ENCODE data around the gene BBIP1.

The BBIP1 gene

GRCh38 chr10:110936757-110937156 lies 17.8 kb upstream of the BBIP1 start:
- Histone ChIP-seq H3K4me2 (no peak overlapping the region), H3K9ac (no peak overlapping the region), H3K4me1 (peaks cover 0 to 16% (median 0%) of the 10 kb centered on the region in 10 experiments; a peak in 6 of 20 replicates), H4K20me1 (peaks cover 77 to 100% (median 100%) of the 10 kb centered on the region in 11 experiments), H3K27me3 (no peaks in the 10 kb centered on the region), H3K27ac (no peak overlapping the region), H3K36me3 (peaks cover 30 to 93% (median 73%) of the 10 kb centered on the region in 11 experiments), H3K9me3 (replicated peaks in 1 of 11) (peaks cover 4 to 45% (median 34%) of the 10 kb centered on the region in 11 experiments; a peak in 21 of 22 replicates), H3K4me3 (no peak overlapping the region)
- TF ChIP-seq Cebpa-rat (IDR thresholded peaks at IDR 0.05) = no peak

GRCh38 chr10:110932505-110933180 lies 13.7 kb upstream of the BBIP1 start:
- peaks cover 86 to 100% (median 100%) of the 10 kb centered on the region in 11 experiments for H4K20me1 ChIP-seq
- no peak overlapping the region for H3K4me3 ChIP-seq
- H3K4me2 ChIP-seq = peak overlapping the region in 3 of 11 experiments; percentile 10 to 31 (median 19); a peak in 3 of 22 replicates
- H3K4me1 ChIP-seq = peaks cover 9 to 45% (median 16%) of the 10 kb centered on the region in 10 experiments; a peak in 19 of 20 replicates
- H3K27me3 ChIP-seq = no peaks in the 10 kb centered on the region
- peaks cover 0 to 21% (median 12%) of the 10 kb centered on the region in 11 experiments; a peak in 14 of 22 replicates for H3K9me3 ChIP-seq (replicated peaks in 1 of 11)
- peaks cover 18 to 75% (median 45%) of the 10 kb centered on the region in 11 experiments for H3K36me3 ChIP-seq
- TF ChIP-seq Cebpa-rat (IDR thresholded peaks at IDR 0.05) = no peak
- H3K27ac ChIP-seq = no peak overlapping the region
- H3K9ac ChIP-seq = no peak overlapping the region

- TF ChIP-seq Cebpa-rat (IDR thresholded peaks at IDR 0.05) = no peak
- peaks cover 11 to 46% (median 22%) of the 10 kb centered on the region in 10 experiments; a peak in 19 of 20 replicates for H3K4me1 ChIP-seq
- H4K20me1 ChIP-seq = peaks cover 88 to 100% (median 100%) of the 10 kb centered on the region in 11 experiments
- peaks cover 11 to 75% (median 40%) of the 10 kb centered on the region in 11 experiments for H3K36me3 ChIP-seq
- H3K27ac ChIP-seq = no peak overlapping the region
- no peak overlapping the region for H3K4me3 ChIP-seq
- no peaks in the 10 kb centered on the region for H3K27me3 ChIP-seq
- H3K9me3 ChIP-seq (replicated peaks in 1 of 11) = peaks cover 0 to 15% (median 8%) of the 10 kb centered on the region in 11 experiments; a peak in 14 of 22 replicates
- no peak overlapping the region for H3K9ac ChIP-seq
- peak overlapping the region in 3 of 11 experiments; percentile 10 to 31 (median 19); a peak in 3 of 22 replicates for H3K4me2 ChIP-seq
These were observed 12.9 kb upstream of the BBIP1 start for GRCh38 chr10:110931769-110932381.

DNA sequence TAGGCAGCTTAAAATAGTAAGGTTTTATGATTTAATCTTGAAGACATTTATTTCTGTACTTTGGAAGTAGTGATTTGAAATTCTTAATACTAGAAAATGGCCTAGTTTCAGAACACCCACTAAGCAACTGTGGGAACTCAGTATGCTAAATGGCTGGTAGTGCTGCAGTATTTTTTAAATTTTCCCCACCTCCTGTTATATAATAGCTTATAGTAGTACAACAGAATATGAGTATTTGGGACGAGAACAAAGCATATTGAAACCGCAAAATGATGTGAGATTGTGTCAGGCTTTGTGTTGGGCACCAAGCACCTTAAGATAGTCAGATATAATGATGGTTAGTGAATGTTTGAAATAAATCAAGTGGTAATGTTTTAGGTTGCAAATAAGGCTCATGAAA lies 8.5 kb upstream of the BBIP1 start:
- TF ChIP-seq Cebpa-rat (IDR thresholded peaks at IDR 0.05) = no peak
- Histone ChIP-seq H3K4me3 (no peak overlapping the region), H3K4me2 (peak overlapping the region in 2 of 11 experiments; percentile 17 to 21; a peak in 4 of 22 replicates), H3K9me3 (replicated peaks in 1 of 11) (no peaks in the 10 kb centered on the region), H3K27me3 (no peaks in the 10 kb centered on the region), H4K20me1 (peaks cover 92 to 100% (median 100%) of the 10 kb centered on the region in 11 experiments), H3K9ac (no peak overlapping the region), H3K27ac (no peak overlapping the region), H3K4me1 (peaks cover 38 to 85% (median 63%) of the 10 kb centered on the region in 10 experiments), H3K36me3 (peaks cover 4 to 68% (median 31%) of the 10 kb centered on the region in 11 experiments; a peak in 19 of 22 replicates)

DNA sequence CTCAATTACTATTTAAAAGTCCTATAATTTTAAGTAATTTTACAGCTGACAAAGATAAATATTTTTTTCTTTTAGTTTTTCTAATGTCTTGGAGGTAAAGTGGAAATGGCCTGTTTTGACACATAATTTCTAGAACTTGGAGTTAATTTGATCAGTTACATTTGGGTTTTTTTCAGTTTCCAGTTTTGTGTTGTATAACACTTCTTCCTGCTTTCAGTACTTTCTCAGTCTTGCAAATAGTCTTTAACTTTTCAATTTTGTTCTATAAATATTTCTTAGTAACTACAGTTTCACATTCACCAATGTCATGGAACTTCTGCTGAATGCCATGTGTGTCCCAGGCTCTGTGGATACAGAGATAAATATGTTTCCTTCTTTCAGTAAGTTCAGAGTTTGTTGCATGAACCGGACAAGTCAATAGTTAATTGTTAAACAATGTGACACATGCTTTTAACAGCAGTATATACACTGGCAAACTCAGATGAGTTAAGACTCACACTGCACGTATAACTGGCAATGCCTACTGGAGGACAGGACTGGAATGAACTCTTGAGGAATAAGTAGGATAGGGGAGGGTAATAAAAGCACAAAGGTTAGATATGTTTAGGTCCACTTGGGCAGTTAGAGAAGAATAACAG lies 5.0 kb upstream of the BBIP1 start:
- peak overlapping the region; percentile 47 to 88 (median 57); a peak in 21 of 22 replicates for H3K4me2 ChIP-seq
- TF ChIP-seq Cebpa-rat (IDR thresholded peaks at IDR 0.05) = no peak
- H3K27me3 ChIP-seq = no peaks in the 10 kb centered on the region
- peak overlapping the region in 5 of 11 experiments; percentile 5 to 24 (median 20); a peak in 3 of 22 replicates for H3K27ac ChIP-seq
- H3K9ac ChIP-seq = no peak overlapping the region; a peak in 3 of 22 replicates
- peaks cover 0 to 55% (median 26%) of the 10 kb centered on the region in 11 experiments; a peak in 19 of 22 replicates for H3K36me3 ChIP-seq
- H3K9me3 ChIP-seq (replicated peaks in 1 of 11) = no peaks in the 10 kb centered on the region
- no peak overlapping the region; a peak in 1 of 20 replicates for H3K4me3 ChIP-seq
- peaks cover 78 to 92% (median 84%) of the 10 kb centered on the region in 11 experiments for H4K20me1 ChIP-seq
- peaks cover 37 to 73% (median 61%) of the 10 kb centered on the region in 10 experiments for H3K4me1 ChIP-seq

DNA sequence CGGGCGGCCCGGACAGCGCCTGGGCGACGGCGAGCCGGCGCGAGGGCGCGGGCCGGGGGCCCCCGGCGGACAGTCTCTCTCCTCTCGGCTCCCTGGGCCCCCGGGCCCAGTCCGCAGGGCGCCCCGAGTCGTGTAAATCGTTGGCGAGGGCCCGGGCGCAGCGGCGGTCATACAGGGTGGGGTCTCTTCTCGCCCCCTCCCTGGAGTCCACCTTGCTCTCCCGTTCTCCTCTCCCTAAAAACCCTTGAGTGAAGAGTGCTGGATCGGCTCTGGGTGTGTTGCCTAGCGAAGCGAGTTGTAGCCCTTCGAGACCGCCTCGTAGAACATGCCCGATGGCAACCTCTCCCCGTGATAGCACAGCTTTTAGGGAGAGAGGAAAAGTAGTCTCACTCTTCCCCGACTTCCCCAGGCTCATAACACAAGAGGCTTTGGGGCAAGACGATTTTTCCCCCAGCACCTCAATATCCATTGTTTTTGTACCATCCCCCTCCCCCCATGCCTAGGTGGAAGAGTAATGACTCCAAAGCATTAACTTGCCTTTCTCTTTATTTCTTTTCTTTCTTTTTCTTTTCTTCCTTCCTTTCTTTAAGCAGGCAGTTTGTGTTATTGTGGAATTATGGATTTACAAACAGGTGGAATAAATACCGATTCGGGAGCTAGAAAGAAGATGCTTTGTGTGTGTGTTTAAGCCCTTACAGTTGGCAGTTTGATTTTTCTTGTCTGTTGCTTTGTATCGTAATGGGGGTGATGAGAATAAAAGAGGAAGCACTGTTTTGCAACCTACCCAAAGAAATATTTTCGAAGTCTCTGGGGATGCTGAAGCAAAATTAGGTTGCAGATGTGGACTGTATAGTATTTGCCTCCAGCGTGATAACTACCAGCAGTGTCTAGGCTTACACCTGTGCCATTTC lies 1.2 kb upstream of the BBIP1 start:
- Histone ChIP-seq H3K36me3 (peaks cover 0 to 22% (median 14%) of the 10 kb centered on the region in 11 experiments; a peak in 17 of 22 replicates), H4K20me1 (peaks cover 40 to 55% (median 47%) of the 10 kb centered on the region in 11 experiments), H3K9me3 (replicated peaks in 1 of 11) (no peaks in the 10 kb centered on the region), H3K27me3 (no peaks in the 10 kb centered on the region), H3K4me1 (peaks cover 30 to 60% (median 49%) of the 10 kb centered on the region in 10 experiments), H3K4me3 (peak overlapping the region; percentile 93 to 100 (median 98)), H3K27ac (peak overlapping the region; percentile 95 to 100 (median 100)), H3K4me2 (peak overlapping the region; percentile 39 to 90 (median 80); a peak in 20 of 22 replicates), H3K9ac (peak overlapping the region; percentile 98 to 100 (median 100))
- TF ChIP-seq Cebpa-rat (IDR thresholded peaks at IDR 0.05) = peak in 7 of 11 experiments; percentile 36 to 94 (median 91); a peak in 12 of 22 replicates

DNA sequence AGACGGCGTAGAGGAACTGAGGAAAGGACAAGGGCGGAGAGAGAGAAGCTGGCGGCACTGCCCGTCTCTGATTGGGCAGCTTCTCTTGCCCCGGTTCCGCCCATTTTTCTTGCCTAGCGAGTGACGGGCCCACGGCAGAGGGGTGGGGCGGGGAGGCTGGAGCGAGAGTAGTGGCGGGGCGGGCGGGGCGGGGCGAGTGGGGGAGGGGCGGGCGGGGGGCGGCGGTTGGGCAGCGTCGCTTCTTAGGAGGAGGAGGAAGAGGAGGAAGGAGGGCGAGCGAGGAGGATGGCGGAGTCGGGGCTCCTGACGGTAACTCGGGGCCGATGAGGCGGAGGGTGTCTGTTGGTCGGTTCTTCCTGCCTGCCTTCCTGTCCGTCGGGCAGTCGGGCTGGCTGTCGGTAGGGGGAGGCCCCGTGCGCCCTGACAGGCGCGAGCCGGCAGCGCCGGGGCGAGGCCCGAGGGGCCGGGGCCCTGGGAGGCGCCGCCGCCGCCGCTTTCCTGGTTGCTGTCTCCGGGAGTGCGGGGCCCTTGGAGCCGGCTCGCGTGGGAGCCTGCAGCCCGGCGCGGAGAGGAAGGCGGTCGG lies 460 bp upstream of the BBIP1 start, which contains the start of gene SHOC2:
TSS of gene SHOC2 (plus strand) at position 256 of the 583 bp plus-strand sequence. CDS start 44,755 bp downstream, outside the sequence.
- Histone ChIP-seq H3K9me3 (replicated peaks in 1 of 11) (no peaks in the 10 kb centered on the region), H3K9ac (peak within 1 kb of the TSS; percentile 98 to 100 (median 100)), H3K4me3 (peak within 1 kb of the TSS; percentile 93 to 100 (median 98)), H3K27me3 (no peaks in the 10 kb centered on the region), H3K27ac (peak within 1 kb of the TSS; percentile 98 to 100 (median 100)), H4K20me1 (peaks cover 32 to 47% (median 39%) of the 10 kb centered on the region in 11 experiments; a peak in 21 of 22 replicates), H3K36me3 (peaks cover 0 to 14% (median 7%) of the 10 kb centered on the region in 11 experiments; a peak in 14 of 22 replicates), H3K4me1 (peaks cover 29 to 57% (median 46%) of the 10 kb centered on the region in 10 experiments), H3K4me2 (peak within 1 kb of the TSS; percentile 74 to 92 (median 87))
- TF ChIP-seq Cebpa-rat (IDR thresholded peaks at IDR 0.05) = no peak

Measured in BLaER1 treated with 17β-estradiol and CSF1 and Interleukin-3, amounts not matched to agents 10 nM and 100 nM (cell line).